Fibroblast of mammary gland (primary cell): Measurements from ENCODE around the gene BUB3.

Experiments
- DNase-seq: peaks from one replicate; pipeline ENCODE4 v3.0.0-alpha.2; 2010; ENCODE audit warnings: low read depth
- H3K4me3 ChIP-seq: 2 replicates; pipeline ENCODE4 v1.5.1; 2011; ENCODE audit warnings: low read depth, mild to moderate bottlenecking, low read length, moderate library complexity; ENCODE audit not compliant: control insufficient read depth
- CTCF ChIP-seq: conservative IDR thresholded peaks from 2 replicates; pipeline ENCODE4 v1.5.1; 2011; ENCODE audit warnings: low read depth, low read length, inconsistent platforms; ENCODE audit not compliant: control insufficient read depth, insufficient read depth

Gene BUB3

GRCh38 chr10:123191886-123192285 lies 37.7 kb downstream of the BUB3 start:
- DNase-seq = no peak
- H3K4me3 ChIP-seq = no peak overlapping the region
- no peak for TF ChIP-seq CTCF

- DNase-seq = no peak
- no peak overlapping the region for H3K4me3 ChIP-seq
- TF ChIP-seq CTCF = no peak
Observed at GRCh38 chr10:123194056-123194455, 39.9 kb downstream of the BUB3 start.

- no peak for TF ChIP-seq CTCF
- DNase-seq = no peak
- no peak overlapping the region for H3K4me3 ChIP-seq
Observed at GRCh38 chr10:123200531-123200930, 46.3 kb downstream of the BUB3 start.

GRCh38 chr10:123202506-123202905 lies 48.3 kb downstream of the BUB3 start:
- DNase-seq = no peak
- no peak overlapping the region for H3K4me3 ChIP-seq
- no peak for TF ChIP-seq CTCF

GRCh38 chr10:123203393-123204126 lies 49.4 kb downstream of the BUB3 start:
- H3K4me3 ChIP-seq = no peak overlapping the region
- TF ChIP-seq CTCF = no peak
- no peak for DNase-seq

GRCh38 chr10:123204127-123204461 lies 49.9 kb downstream of the BUB3 start:
- TF ChIP-seq CTCF = no peak
- no peak for DNase-seq
- no peak overlapping the region for H3K4me3 ChIP-seq

- TF ChIP-seq CTCF = no peak
- DNase-seq = no peak
- H3K4me3 ChIP-seq = no peak overlapping the region
Observed at GRCh38 chr10:123205041-123205440, 50.8 kb downstream of the BUB3 start.
